ENCODE results near the gene RIOK3. TPM values are rescaled to one million over a fixed set of nuclear protein-coding genes. Genes with fewer than 3 reads are reported as not detected.

The RIOK3 gene
- polyA plus RNA-seq, 1 donor from 2014 or later: 109 TPM

GRCh38 chr18:23530195-23530594 is 77.1 kb downstream of the RIOK3 start:
- peaks cover 11% of the 10 kb centered on the region for H3K36me3 ChIP-seq (ENCODE audit: insufficient read depth, low read length)
- H3K79me2 ChIP-seq (replicated peaks; ENCODE audit: insufficient read depth, low read length): no peaks in the 10 kb centered on the region
- no peak overlapping the region for H3K4me3 ChIP-seq (ENCODE audit: low read length)
- no peak overlapping the region for H3K4me2 ChIP-seq (ENCODE audit: low read length)
- H3K9me3 ChIP-seq (ENCODE audit: low read length): no peaks in the 10 kb centered on the region
- no peaks in the 10 kb centered on the region for H3K27me3 ChIP-seq (ENCODE audit: insufficient read depth, low read depth, low read length)
- TF ChIP-seq MXI1 (conservative IDR thresholded peaks at IDR 0.05; ENCODE audit: poor library complexity, severe bottlenecking) (no peak), SMC3 (conservative IDR thresholded peaks at IDR 0.05; ENCODE audit: poor library complexity) (no peak), REST (IDR thresholded peaks at IDR 0.05; ENCODE audit: borderline replicate concordance) (no peak), EP300 (conservative IDR thresholded peaks at IDR 0.05; ENCODE audit: poor library complexity, severe bottlenecking) (no peak)
- TF ChIP-seq, protein P1, sequence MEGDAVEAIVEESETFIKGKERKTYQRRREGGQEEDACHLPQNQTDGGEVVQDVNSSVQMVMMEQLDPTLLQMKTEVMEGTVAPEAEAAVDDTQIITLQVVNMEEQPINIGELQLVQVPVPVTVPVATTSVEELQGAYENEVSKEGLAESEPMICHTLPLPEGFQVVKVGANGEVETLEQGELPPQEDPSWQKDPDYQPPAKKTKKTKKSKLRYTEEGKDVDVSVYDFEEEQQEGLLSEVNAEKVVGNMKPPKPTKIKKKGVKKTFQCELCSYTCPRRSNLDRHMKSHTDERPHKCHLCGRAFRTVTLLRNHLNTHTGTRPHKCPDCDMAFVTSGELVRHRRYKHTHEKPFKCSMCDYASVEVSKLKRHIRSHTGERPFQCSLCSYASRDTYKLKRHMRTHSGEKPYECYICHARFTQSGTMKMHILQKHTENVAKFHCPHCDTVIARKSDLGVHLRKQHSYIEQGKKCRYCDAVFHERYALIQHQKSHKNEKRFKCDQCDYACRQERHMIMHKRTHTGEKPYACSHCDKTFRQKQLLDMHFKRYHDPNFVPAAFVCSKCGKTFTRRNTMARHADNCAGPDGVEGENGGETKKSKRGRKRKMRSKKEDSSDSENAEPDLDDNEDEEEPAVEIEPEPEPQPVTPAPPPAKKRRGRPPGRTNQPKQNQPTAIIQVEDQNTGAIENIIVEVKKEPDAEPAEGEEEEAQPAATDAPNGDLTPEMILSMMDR (IDR thresholded peaks at IDR 0.05; ENCODE audit: poor library complexity, severe bottlenecking): no peak
- H3K27ac ChIP-seq (ENCODE audit: low read length): no peak overlapping the region
- no peak overlapping the region for H3K9ac ChIP-seq (ENCODE audit: low read length)
- H2AFZ ChIP-seq (ENCODE audit: low read depth, low read length): no peak overlapping the region
- no peaks in the 10 kb centered on the region for H4K20me1 ChIP-seq (ENCODE audit: insufficient read depth)
- H3K9me2 ChIP-seq (ENCODE audit: insufficient read depth, low read length): no peaks in the 10 kb centered on the region
- H3F3A ChIP-seq (ENCODE audit: insufficient read depth, low read length, poor library complexity, severe bottlenecking): no peaks in the 10 kb centered on the region

- Histone ChIP-seq H3F3A (ENCODE audit: insufficient read depth, low read length, poor library complexity, severe bottlenecking) (no peaks in the 10 kb centered on the region), H3K27ac (ENCODE audit: low read length) (no peak overlapping the region), H3K27me3 (ENCODE audit: insufficient read depth, low read depth, low read length) (no peaks in the 10 kb centered on the region), H3K9me2 (ENCODE audit: insufficient read depth, low read length) (no peaks in the 10 kb centered on the region), H3K4me3 (ENCODE audit: low read length) (no peak overlapping the region), H3K9me3 (ENCODE audit: low read length) (no peaks in the 10 kb centered on the region), H3K79me2 (replicated peaks; ENCODE audit: insufficient read depth, low read length) (no peaks in the 10 kb centered on the region), H3K36me3 (ENCODE audit: insufficient read depth, low read length) (no peaks in the 10 kb centered on the region), H2AFZ (ENCODE audit: low read depth, low read length) (no peak overlapping the region), H4K20me1 (ENCODE audit: insufficient read depth) (no peaks in the 10 kb centered on the region), H3K4me2 (ENCODE audit: low read length) (no peak overlapping the region), H3K9ac (ENCODE audit: low read length) (no peak overlapping the region)
- TF ChIP-seq POLR2AphosphoS5 (IDR thresholded peaks at IDR 0.05): no peak
These were observed 78.8 kb downstream of the RIOK3 start for GRCh38 chr18:23531912-23532311.

Small RNAs within 50 kb of the gene (small RNA-seq; reads per million reads assigned to genes)
- gene AC026634.1 (0 reads per million in 3 experiments), gene RF00019 (0 to 1.2 (median 0) reads per million in 3 experiments)

Other genes starting within 250 kb of the RIOK3 start
- 42.2 and 56.1 TPM in 2 replicates for gene RMC1, start 50.2 kb downstream of the RIOK3 start, polyA plus RNA-seq
- 20.9 and 21.7 TPM in 2 replicates for gene NPC1, start 133.2 kb downstream of the RIOK3 start, polyA plus RNA-seq
- gene ANKRD29, start 209.6 kb downstream of the RIOK3 start, polyA plus RNA-seq: 4.9 and 7.1 TPM in 2 replicates
- 2.2 and 3.4 TPM in 2 replicates for gene LAMA3, start 236.2 kb downstream of the RIOK3 start, polyA plus RNA-seq